GM12891 (cell line): ENCODE data around the gene HOXC4.

ENCODE experiments used
- PAX5 ChIP-seq: IDR thresholded peaks from 2 replicates; pipeline ENCODE4 v1.6.1; 2011; ENCODE audit warnings: low read length, moderate library complexity, mild to moderate bottlenecking; ENCODE audit not compliant: insufficient read depth, severe bottlenecking
- POLR2A ChIP-seq: IDR thresholded peaks from 2 replicates; pipeline ENCODE4 v1.6.1; 2011; ENCODE audit warnings: low read depth, low read length, control low read depth
- TAF1 ChIP-seq: IDR thresholded peaks from 2 replicates; pipeline ENCODE4 v1.6.1; 2011; ENCODE audit warnings: low read depth, low read length, control low read depth

- TF ChIP-seq TAF1 (no peak), POLR2A (no peak), PAX5 (no peak)
Observed at GRCh38 chr12:54005853-54006558, 47.6 kb upstream of the HOXC4 start.
